Measurements from ENCODE around the gene IL22RA1. TPM values are rescaled to one million over a fixed set of nuclear protein-coding genes. Genes with fewer than 3 reads are reported as not detected.

Gene IL22RA1
- total and polyA plus RNA-seq, 2 of the 8 experiments (the other 6 are each of a cell fraction or from before 2014, with no cell fraction given), result 0.17 to 0.32 TPM

- H3K23ac ChIP-seq (ENCODE audit: insufficient read length), result no peak overlapping the region
- H3K79me1 ChIP-seq (ENCODE audit: low read depth, low read length), result no peaks in the 10 kb centered on the region
- no peak overlapping the region for H3K14ac ChIP-seq (ENCODE audit: insufficient read length)
- H3K4me1 ChIP-seq (replicated peaks in 1 of 4; ENCODE audit: control insufficient read depth in 3 of 4, insufficient read depth in 4 of 4, low read length in 3 of 4), result peaks cover 0 to 2% (median 0%) of the 10 kb centered on the region in 4 experiments; a peak in 1 of 7 replicates
- no peak for FAIRE-seq
- TF ChIP-seq ASH2L (IDR thresholded peaks at IDR 0.05; ENCODE audit: low read length) (no peak), USF2 (IDR thresholded peaks at IDR 0.05; ENCODE audit: low read length) (no peak), CBX5 (IDR thresholded peaks at IDR 0.05; ENCODE audit: low read depth, low read length) (no peak), BCL11A (IDR thresholded peaks at IDR 0.05; ENCODE audit: low read depth in 2 of 2, low read length in 2 of 2) (no peak), GTF2F1 (IDR thresholded peaks at IDR 0.05; ENCODE audit: borderline replicate concordance, low read depth, low read length) (no peak), ATF3 (IDR thresholded peaks at IDR 0.05; ENCODE audit: insufficient read depth, low read depth, low read length) (no peak), EZH2 (IDR thresholded peaks at IDR 0.05; ENCODE audit: low read depth, low read length, severe bottlenecking) (no peak)
- H2AFZ ChIP-seq (ENCODE audit: low read length), result no peak overlapping the region
- no peaks in the 10 kb centered on the region for H4K20me1 ChIP-seq (replicated peaks in 1 of 2; ENCODE audit: control insufficient read depth in 1 of 2, insufficient read depth in 2 of 2, low read length in 2 of 2)
- 0 out of 2 replicates have a peak overlapping the region, but pooled peaks have one; percentile 31 for H4K8ac ChIP-seq (ENCODE audit: extremely low read depth, insufficient read depth, low read length)
- no peak overlapping the region for H4K91ac ChIP-seq (replicated peaks; ENCODE audit: insufficient read length, low read length)
- no peak overlapping the region for H2BK120ac ChIP-seq (replicated peaks; ENCODE audit: low read depth, low read length)
- H3K36me3 ChIP-seq (ENCODE audit: control insufficient read depth in 2 of 4, insufficient read depth in 4 of 4, low read length in 3 of 4), result no peaks in the 10 kb centered on the region
- H2BK20ac ChIP-seq (ENCODE audit: low read length), result no peak overlapping the region
- no peak overlapping the region for H2AK5ac ChIP-seq (ENCODE audit: low read depth, low read length)
- no peak overlapping the region for H3K56ac ChIP-seq (replicated peaks; ENCODE audit: insufficient read length, low read depth, low read length)
- H3K18ac ChIP-seq (ENCODE audit: extremely low read depth, low read length), result no peak overlapping the region
- no peaks in the 10 kb centered on the region for H3K9me3 ChIP-seq (ENCODE audit: insufficient read depth in 2 of 2, low read depth in 1 of 2, low read length in 1 of 2)
- no peak overlapping the region for H3K4me2 ChIP-seq (ENCODE audit: insufficient read depth in 1 of 2, low read depth in 2 of 2, low read length in 2 of 2)
- CTCF ChIA-PET (ENCODE audit: partially characterized antibody), result interaction anchor here (0.5 to 4.4 kb wide), 3 partner anchors 15 to 87 kb away, joined by 3 to 19 read pairs (median 3); no protein-coding TSS in a partner anchor
- H3K27ac ChIP-seq (ENCODE audit: low read depth, low read length), result no peak overlapping the region
- no peak overlapping the region for H2BK15ac ChIP-seq (ENCODE audit: low read length)
- no peak overlapping the region for H3K9ac ChIP-seq (replicated peaks in 1 of 4; ENCODE audit: extremely low read depth in 1 of 4, low read depth in 3 of 4, low read length in 3 of 4)
- no peak overlapping the region for H2BK5ac ChIP-seq (ENCODE audit: low read depth, low read length)
- no peak for DNase-seq (ENCODE audit: low read depth in 1 of 2, low spot score in 2 of 2)
- peaks cover 4% of the 10 kb centered on the region; the same call in 1 of the 2 replicates for H3K23me2 ChIP-seq (ENCODE audit: low read depth, low read length)
- no peaks in the 10 kb centered on the region for H3K79me2 ChIP-seq (ENCODE audit: control insufficient read depth in 1 of 2, insufficient read depth in 2 of 2, low read length in 2 of 2)
- H3K4me3 ChIP-seq (ENCODE audit: extremely low read depth in 1 of 4, insufficient read depth in 2 of 4, low read depth in 3 of 4, low read length in 4 of 4), result no peak overlapping the region
- H3K4ac ChIP-seq (replicated peaks; ENCODE audit: insufficient read length, low read depth, low read length), result no peak overlapping the region
- H4K5ac ChIP-seq (ENCODE audit: insufficient read length, low read depth, low read length), result no peak overlapping the region
- no peak overlapping the region for H2BK12ac ChIP-seq (ENCODE audit: low read depth, low read length)
- POLR2A ChIA-PET (ENCODE audit: partially characterized antibody), result interaction anchor here (1.2 kb wide), 1 partner anchor 15 kb away, joined by 4 read pairs; no protein-coding TSS in a partner anchor
- H3K27me3 ChIP-seq (replicated peaks in 1 of 4; ENCODE audit: control insufficient read depth in 3 of 4, extremely low read depth in 1 of 4, insufficient read depth in 3 of 4, low read length in 3 of 4), result no peaks in the 10 kb centered on the region
- 87% methylated on average over 10 of the region's 10 CpGs; no CpG with 5 or more reads in 1 of the 2 experiments for WGBS, 2 experiments (ENCODE audit: extremely low coverage in 1 of 2, insufficient coverage in 1 of 2, insufficient read length in 1 of 2, insufficient replicate concordance in 2 of 2, low coverage in 1 of 2, low lambda C conversion rate in 2 of 2, missing lambda C conversion rate in 1 of 2)
These were observed 62.8 kb downstream of the IL22RA1 start for GRCh38 chr1:24080131-24080530.
